Lung microvascular endothelial cell (primary cell): ENCODE results near the gene ACER2. TPM values are rescaled to one million over a fixed set of nuclear protein-coding genes. Genes with fewer than 3 reads are reported as not detected.
"Not testable (repeated sequence)": the region's sequence is repeated elsewhere in the genome, so short reads cannot be mapped to it uniquely, and the experiment has no call there.

Source experiments
- DNase-seq, 2 donors: peaks; one replicate each; pipeline versions ENCODE4 v3.0.0 to v3.0.0-alpha.2; 2010; ENCODE audit warnings: low read depth in 2 of 2
- total RNA-seq: library from RNA; depleted of rRNA; stranded (reverse); fragments of >200 nt; gene quantifications from 2 replicates; pipeline ENCODE4 v1.2.1, GENCODE V29; 2014

ACER2 gene
- total RNA-seq, result 6.1 and 6.2 TPM in 2 replicates

GRCh38 chr9:19408693-19409400 is at the start of gene ACER2:
Gene ACER2 (plus strand): TSS chr9:19409009. CDS start chr9:19409085, 76 bp downstream.
- peak; percentile 92 to 95 for DNase-seq

- peak in 1 of 2 donors; percentile 29 for DNase-seq
These were observed 39.7 kb upstream of the ACER2 start for GRCh38 chr9:19369107-19369506.

DNA sequence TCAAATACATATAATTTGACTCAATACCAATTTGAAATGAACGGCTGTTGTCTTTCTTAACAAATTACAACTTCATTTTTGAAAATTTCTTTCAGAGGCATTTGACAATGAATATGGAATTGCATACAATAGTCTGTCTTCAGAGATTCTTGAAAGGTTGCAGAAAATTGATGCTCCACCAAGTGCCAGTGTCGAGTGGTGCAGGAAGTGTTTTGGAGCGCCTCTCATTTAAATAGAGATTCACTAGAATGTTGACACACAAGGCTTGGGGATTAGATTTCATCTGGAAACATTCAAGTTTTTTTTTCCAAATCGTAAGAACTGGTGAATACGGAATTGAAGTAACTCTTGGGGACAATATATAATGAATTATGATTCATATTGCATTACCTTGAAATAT is 36.9 kb upstream of the ACER2 start:
- no peak for DNase-seq

- DNase-seq, result no peak
These were observed 36.2 kb upstream of the ACER2 start for GRCh38 chr9:19372567-19372966.

- no peak for DNase-seq
These were observed 35.3 kb upstream of the ACER2 start for GRCh38 chr9:19373527-19373926.

GRCh38 chr9:19375538-19375937 is 33.3 kb upstream of the ACER2 start:
- peak; percentile 59 to 64 for DNase-seq

- DNase-seq, result no peak
These were observed 31.9 kb upstream of the ACER2 start for GRCh38 chr9:19376931-19377330.

DNA sequence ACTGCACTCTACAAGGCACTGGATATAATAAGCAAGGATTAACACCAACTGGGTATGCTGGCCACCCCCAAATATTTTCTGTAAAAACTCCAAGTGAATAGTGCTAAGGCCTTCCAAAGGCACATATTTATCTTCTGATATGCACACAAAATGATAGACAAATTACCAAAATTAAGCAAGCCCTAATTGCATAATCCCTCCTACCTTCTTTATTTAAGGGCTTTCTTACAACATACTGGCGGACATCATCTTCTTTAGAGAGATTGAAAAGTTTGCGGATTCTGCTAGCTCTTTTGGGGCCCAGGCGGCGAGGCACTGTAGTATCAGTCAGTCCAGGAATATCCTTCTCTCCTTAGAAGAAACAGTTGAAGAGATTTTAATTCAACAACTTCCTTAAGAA is 30.6 kb upstream of the ACER2 start:
- DNase-seq, result no peak

GRCh38 chr9:19378647-19379046 is 30.2 kb upstream of the ACER2 start:
- DNase-seq, result peak in 1 of 2 donors; percentile 15

GRCh38 chr9:19379283-19379682 is 29.5 kb upstream of the ACER2 start:
- DNase-seq, result no peak

- peak; percentile 55 for DNase-seq
These were observed 29.1 kb upstream of the ACER2 start for GRCh38 chr9:19379697-19380046.

GRCh38 chr9:19380826-19381075 is 28.1 kb upstream of the ACER2 start:
- no peak for DNase-seq

DNA sequence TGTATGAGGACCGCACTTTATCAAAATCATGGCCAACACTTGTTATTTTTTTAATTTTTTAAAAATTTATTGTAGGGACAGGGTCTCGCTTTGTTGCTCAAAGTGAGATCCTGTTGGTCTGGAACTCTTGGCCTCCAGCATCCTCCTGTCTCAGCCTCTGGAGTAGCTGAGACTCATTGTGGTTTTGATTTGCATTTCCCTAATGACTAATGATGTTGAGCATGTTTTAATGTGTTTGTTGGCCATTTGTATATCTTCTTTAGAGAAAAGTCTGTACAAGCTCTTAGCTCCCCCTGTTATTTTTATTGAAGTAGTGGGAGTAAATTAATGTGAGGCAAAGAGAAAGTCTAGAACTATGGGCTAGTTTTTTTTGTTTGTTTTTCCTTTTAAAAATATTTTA is 27.2 kb upstream of the ACER2 start:
- DNase-seq, result no peak

GRCh38 chr9:19385212-19385611 is 23.6 kb upstream of the ACER2 start:
- not testable (repeated sequence) for DNase-seq

DNA sequence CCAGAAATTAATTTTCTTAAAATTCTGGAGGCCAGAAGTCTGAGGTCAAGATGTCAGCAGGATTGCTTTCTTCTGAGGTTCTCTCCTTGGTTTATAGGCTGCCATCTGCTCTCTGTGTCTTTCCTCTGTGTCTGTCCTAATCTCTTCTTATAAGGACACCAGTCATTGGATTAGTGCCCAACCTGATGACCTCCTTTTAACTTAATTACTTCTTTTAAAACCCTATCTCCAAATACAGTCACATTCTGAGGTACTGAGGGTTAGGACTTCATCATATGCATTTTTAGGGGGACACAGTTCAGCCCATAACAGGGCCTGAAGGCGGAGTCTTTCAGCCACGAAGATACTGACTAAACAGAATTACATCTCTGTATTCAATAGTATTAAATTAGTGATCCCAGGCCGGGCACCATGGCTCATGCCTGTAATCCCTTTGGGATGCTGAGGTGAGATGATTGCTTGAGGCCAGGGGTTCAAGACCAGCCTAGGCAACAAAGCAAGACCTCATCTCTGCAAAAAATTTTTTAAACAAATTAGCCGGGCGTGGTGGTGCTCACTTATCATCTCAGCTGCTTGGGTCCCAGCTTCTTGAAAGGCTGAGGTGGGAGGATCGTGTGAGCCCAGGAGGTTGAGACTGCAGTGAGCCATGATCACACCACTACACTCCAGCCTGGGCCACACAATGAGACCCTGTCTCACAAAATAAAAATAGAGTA is 22.9 kb upstream of the ACER2 start:
- no peak for DNase-seq

DNA sequence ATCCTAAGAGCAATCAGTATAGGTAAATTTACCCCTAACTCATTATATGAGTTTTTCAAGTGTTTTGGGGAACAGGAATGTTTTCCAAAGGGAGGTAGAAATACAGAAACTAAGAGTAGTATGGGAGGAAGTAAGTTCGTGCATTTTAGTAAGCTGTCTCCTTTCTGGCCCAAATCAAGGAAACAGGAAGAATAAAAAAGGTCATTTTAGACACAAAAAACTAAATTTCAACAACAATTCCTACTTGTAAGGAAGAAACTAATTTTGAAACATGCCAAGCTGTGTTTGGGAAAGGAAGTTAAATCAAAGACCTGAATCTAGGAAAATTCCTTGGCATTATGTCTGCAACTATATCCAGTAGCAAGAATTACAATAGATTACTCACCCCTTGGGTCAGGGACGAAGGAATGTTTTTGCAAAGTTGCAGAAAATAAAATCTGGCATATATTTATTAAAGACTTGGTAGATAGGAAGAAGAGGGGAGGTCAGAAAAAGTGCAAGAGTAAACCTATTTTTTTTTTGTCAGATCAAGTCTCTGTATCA is 22.2 kb upstream of the ACER2 start:
- DNase-seq, result peak in 1 of 2 donors; percentile 84

- DNase-seq, result no peak
These were observed 21.5 kb upstream of the ACER2 start for GRCh38 chr9:19387317-19387716.

GRCh38 chr9:19389539-19389938 is 19.3 kb upstream of the ACER2 start:
- not testable (repeated sequence) for DNase-seq

- DNase-seq, result no peak
These were observed 11.0 kb upstream of the ACER2 start for GRCh38 chr9:19397845-19398244.

GRCh38 chr9:19403231-19403630 is 5.6 kb upstream of the ACER2 start:
- DNase-seq, result not testable (repeated sequence)

- DNase-seq, result no peak
These were observed 4.3 kb upstream of the ACER2 start for GRCh38 chr9:19404283-19405075.

DNA sequence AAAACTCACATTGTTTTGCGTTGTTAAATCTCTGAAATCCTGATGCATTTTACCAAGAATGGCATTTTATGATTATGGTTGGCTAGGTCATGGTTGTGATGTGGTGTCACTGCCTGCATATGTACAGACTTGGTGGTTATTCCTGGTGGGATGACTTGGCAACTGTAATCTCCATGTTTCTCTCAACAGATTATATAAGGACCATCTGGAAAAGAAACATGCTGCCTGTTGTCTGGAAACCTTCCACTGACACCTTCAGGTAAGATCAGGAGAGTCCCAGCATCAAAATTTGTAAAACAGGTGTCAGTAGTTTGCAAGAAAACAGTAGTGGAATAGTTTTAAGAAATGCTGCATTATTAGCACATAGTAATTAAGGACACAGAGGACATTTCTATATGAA is 3.0 kb upstream of the ACER2 start:
- DNase-seq, result no peak
